IgD-negative memory B cell (primary cell): ENCODE results near the gene RELN. TPM values are rescaled to one million over a fixed set of nuclear protein-coding genes. Genes with fewer than 3 reads are reported as not detected.

Experiments
- H3K27ac Mint-ChIP-seq, 3 donors: one replicate each; pipeline ENCODE4 v1.8.0; 2020 to 2022; ENCODE audit warnings: mild to moderate bottlenecking in 3 of 3, mixed read lengths in 3 of 3, moderate library complexity in 1 of 3
- H3K27me3 Mint-ChIP-seq: one replicate; pipeline ENCODE4 v1.8.0; 2021; ENCODE audit warnings: mixed read lengths
- H3K36me3 Mint-ChIP-seq: one replicate; pipeline ENCODE4 v1.8.0; 2020; ENCODE audit warnings: mild to moderate bottlenecking, mixed read lengths
- H3K4me1 Mint-ChIP-seq, 3 donors: one replicate each; pipeline ENCODE4 v1.8.0; 2020 to 2022; ENCODE audit warnings: mixed read lengths in 3 of 3, mild to moderate bottlenecking in 1 of 3
- H3K4me3 Mint-ChIP-seq, 4 donors: one replicate each; pipeline ENCODE4 v1.8.0; 2020 to 2022; ENCODE audit warnings: mild to moderate bottlenecking in 4 of 4, mixed read lengths in 4 of 4, moderate library complexity in 3 of 4
- H3K9me3 Mint-ChIP-seq, 3 donors: one replicate each; pipeline ENCODE4 v1.8.0; 2020 to 2021; ENCODE audit warnings: mixed read lengths in 3 of 3, mild to moderate bottlenecking in 1 of 3
- polyA plus RNA-seq: library from polyadenylated mRNA; unstranded; fragments of 300-500 nt; fragmentation: Illumina TruSeq; gene quantifications from one replicate; pipeline ENCODE4 v1.2.3, GENCODE V29; 2021

Gene RELN
- polyA plus RNA-seq, 1 donor from 2014 or later: not detected

DNA sequence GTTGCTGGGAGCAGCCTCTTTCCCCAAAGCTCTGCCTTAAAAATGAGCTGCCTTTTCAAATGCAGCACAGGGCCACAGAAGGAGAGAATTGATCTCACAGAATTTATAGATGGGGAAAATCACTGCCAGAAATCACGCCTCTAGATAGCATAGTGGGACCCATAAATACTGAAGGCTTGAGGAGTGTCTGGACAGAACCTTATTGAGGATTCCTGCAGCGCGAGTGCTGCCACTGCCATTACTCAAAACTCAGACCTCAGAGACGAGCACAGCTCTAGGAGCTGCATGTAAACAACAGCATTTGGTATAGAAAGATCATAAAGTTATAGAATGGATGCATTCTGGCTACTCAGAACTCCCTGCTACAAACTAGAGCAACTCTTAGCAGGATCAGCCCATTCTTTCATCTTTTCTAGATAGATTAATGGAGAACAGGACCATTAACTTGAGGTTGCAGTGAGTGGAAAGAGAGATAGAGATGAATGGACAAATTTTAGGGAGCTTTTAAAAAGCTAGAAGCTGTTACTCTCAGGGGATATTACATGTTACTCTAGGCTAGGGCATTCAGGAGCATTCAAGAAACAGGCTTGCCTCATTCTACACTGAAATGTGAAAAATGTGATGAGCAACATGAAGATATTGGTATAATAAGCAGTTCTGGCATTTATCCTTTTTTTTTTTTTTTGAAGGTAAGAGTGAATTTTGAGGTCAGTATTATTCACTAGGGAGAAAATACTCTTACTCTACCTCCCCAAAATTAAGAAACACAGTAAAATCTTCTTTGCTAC, 276.3 kb downstream of the RELN start:
- H3K4me1 Mint-ChIP-seq: no peaks in the 10 kb centered on the region
- no peaks in the 10 kb centered on the region for H3K9me3 Mint-ChIP-seq
- H3K36me3 Mint-ChIP-seq: no peaks in the 10 kb centered on the region
- H3K4me3 Mint-ChIP-seq: no peak overlapping the region
- H3K27ac Mint-ChIP-seq: no peak overlapping the region
- no peaks in the 10 kb centered on the region for H3K27me3 Mint-ChIP-seq

DNA sequence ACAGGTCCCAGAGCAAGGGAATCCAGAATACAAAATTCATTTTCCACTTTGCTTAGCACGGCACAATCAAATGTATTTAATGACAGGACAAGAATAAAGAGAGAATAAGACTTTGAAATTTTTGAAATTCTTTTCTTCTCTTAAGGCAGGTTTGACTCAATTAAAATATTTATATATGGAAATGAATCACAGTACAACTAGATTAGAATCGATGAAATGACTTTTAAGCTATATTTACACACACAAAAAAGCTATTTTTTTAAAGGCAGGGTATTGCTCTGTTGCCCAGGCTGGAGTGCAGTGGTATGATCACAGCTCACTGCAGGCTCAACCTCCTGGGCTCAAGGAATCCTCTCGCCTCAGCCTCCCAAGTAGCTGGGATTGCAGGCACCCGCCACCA, 278.0 kb downstream of the RELN start:
- Mint-ChIP-seq H3K36me3 (no peaks in the 10 kb centered on the region), H3K27me3 (peaks cover 2% of the 10 kb centered on the region), H3K4me1 (no peaks in the 10 kb centered on the region), H3K27ac (no peak overlapping the region), H3K4me3 (no peak overlapping the region), H3K9me3 (no peaks in the 10 kb centered on the region)

DNA sequence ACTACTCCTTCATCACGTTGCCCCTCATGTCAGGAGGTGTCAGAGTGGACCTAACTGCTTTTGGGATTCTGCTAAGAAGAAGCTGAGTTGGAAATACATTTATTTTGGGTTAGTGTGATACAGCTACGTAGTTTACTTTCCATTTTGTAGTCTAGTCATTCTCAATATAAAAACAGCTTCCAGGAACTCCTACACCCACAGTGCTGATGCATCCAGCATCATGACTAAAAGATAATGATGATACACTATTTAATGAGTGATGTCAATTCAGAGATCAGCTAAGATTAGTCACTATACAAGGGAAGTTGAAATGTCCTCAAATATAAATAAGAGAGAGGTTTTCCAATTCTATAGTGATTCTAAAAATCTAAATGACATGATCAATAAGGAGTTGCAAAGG, 279.2 kb downstream of the RELN start:
- no peak overlapping the region for H3K4me3 Mint-ChIP-seq
- H3K27ac Mint-ChIP-seq: no peak overlapping the region
- H3K36me3 Mint-ChIP-seq: no peaks in the 10 kb centered on the region
- H3K4me1 Mint-ChIP-seq: no peaks in the 10 kb centered on the region
- H3K27me3 Mint-ChIP-seq: peaks cover 3% of the 10 kb centered on the region
- H3K9me3 Mint-ChIP-seq: no peaks in the 10 kb centered on the region

DNA sequence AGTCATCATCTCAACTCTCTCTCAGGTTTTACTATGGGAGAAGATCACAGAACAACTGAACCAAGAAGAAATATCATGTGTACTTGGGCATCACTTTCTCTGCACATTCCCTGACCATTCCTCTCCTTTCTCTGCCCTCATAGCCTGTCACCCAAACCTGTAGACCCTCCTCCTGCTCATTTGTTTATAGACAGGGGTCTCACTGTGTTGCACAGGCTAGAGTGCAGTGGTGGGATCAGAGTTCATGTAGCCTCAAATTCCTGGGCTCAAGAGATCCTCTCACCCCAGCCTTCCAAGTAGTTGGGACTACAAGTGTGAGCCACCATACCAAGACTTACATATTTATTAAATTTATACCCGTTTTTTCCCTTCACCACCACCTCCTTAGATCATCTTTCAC, 282.7 kb downstream of the RELN start:
- Mint-ChIP-seq H3K9me3 (no peaks in the 10 kb centered on the region), H3K27me3 (peaks cover 3% of the 10 kb centered on the region), H3K4me3 (no peak overlapping the region), H3K4me1 (no peaks in the 10 kb centered on the region), H3K36me3 (no peaks in the 10 kb centered on the region), H3K27ac (no peak overlapping the region)

DNA sequence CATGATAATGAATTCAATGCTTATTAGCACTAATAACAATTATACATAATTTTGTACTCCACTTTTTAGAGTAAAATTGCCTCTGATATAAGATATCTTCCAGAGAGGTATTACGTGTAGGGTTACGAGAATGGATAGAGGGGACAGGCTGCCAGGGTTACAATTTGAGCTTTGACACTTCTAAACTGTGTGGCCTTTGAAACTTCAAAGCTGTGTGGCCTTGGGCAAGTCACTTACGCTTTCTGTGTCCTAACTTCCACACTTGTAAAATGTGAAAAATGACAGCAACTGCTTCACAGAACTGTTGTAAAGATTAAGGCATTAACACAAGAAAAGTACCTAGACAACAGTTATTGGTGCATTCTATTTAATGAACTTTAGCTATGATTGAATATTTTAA, 283.9 kb downstream of the RELN start:
- Mint-ChIP-seq H3K27me3 (peaks cover 3% of the 10 kb centered on the region), H3K4me1 (no peaks in the 10 kb centered on the region), H3K9me3 (no peaks in the 10 kb centered on the region)

DNA sequence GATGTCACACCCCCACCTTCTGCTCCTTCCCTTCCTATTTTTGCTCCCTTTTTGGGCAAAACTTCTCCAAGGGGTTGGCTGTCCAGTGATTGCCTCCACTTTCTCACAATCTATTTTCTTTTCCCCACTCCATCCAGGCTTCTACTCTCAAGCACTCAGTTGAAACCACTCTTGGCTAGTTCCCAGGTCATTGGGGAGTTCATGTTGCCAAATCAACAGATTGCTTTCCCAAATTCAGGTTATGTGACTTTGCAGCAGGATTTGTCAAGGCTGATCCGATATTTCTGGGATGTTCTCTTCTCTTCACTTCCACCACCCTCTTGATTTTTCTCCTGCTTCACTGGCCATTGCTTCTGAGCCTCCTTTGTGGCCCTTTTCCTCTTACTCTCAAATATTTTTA, 284.8 kb downstream of the RELN start:
- Mint-ChIP-seq H3K4me3 (no peak overlapping the region), H3K27me3 (peaks cover 3% of the 10 kb centered on the region), H3K9me3 (no peaks in the 10 kb centered on the region), H3K4me1 (no peaks in the 10 kb centered on the region), H3K36me3 (no peaks in the 10 kb centered on the region), H3K27ac (no peak overlapping the region)

More for the DNA sequence above, 283.9 kb downstream of the RELN start:
- Mint-ChIP-seq H3K4me3 (no peak overlapping the region), H3K27ac (no peak overlapping the region), H3K36me3 (no peaks in the 10 kb centered on the region)

DNA sequence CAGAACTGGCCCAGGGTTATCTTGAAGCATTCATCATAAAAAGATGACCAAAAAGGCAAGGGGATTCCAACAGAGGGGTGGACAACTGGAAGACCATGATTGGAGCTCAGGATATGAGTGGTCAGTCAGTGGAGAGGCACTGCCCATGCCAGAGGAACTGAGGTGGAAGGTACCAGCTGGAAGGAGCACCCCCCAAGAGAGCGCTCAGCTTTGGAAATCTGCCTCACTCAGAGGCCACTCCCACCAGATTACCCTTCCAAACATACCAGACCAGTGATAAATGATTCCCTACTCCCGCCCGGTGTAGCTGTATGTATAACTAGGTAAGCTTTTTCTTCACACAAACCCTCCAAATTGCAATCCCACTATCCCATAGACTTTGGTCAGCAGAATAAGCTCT, 286.5 kb downstream of the RELN start:
- H3K27ac Mint-ChIP-seq: no peak overlapping the region
- H3K36me3 Mint-ChIP-seq: no peaks in the 10 kb centered on the region
- H3K4me1 Mint-ChIP-seq: no peaks in the 10 kb centered on the region
- no peaks in the 10 kb centered on the region for H3K9me3 Mint-ChIP-seq
- H3K27me3 Mint-ChIP-seq: peaks cover 3% of the 10 kb centered on the region
- no peak overlapping the region for H3K4me3 Mint-ChIP-seq

DNA sequence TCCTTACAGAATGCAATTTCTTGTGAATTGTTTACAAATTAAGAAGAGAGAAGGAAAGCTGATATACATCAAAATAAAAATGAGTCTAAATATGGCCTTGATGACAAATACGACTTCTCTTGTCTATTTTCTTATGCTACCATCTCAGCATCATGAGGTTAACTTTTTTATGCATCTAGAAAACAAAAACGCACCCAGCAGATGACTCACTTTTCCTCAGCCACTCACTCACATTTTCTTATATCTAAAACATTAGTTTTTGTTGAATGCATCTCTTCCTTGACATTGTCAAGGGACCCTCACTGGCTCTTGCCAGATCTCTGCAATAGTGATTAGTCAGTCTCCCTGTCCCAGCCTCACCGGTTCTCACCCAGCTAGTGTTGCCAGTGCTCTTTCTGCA, 287.0 kb downstream of the RELN start:
- Mint-ChIP-seq H3K36me3 (no peaks in the 10 kb centered on the region), H3K4me1 (no peaks in the 10 kb centered on the region), H3K27ac (no peak overlapping the region), H3K9me3 (no peaks in the 10 kb centered on the region), H3K4me3 (no peak overlapping the region), H3K27me3 (peaks cover 3% of the 10 kb centered on the region)

DNA sequence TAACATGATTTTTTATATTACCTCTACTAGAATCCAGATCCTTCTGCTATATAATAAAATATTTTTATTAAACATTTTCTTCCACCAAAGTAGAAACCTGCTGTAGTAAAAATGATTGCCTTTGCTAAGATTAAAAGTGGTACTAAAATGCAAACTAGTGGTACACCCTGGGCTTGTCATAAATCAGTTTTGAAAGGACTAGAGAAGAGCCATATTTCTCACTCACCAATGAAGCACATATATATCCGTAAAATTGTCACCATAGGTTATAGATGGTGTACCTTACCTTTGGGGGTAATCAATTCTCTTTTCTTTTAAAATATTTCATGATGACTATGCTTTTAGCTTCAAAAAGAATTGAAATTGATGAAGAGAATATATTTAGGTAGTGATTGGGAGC, 290.4 kb downstream of the RELN start:
- H3K9me3 Mint-ChIP-seq: no peaks in the 10 kb centered on the region
- no peaks in the 10 kb centered on the region for H3K36me3 Mint-ChIP-seq
- peaks cover 4% of the 10 kb centered on the region for H3K27me3 Mint-ChIP-seq
- no peaks in the 10 kb centered on the region for H3K4me1 Mint-ChIP-seq
- H3K27ac Mint-ChIP-seq: no peak overlapping the region
- no peak overlapping the region for H3K4me3 Mint-ChIP-seq

DNA sequence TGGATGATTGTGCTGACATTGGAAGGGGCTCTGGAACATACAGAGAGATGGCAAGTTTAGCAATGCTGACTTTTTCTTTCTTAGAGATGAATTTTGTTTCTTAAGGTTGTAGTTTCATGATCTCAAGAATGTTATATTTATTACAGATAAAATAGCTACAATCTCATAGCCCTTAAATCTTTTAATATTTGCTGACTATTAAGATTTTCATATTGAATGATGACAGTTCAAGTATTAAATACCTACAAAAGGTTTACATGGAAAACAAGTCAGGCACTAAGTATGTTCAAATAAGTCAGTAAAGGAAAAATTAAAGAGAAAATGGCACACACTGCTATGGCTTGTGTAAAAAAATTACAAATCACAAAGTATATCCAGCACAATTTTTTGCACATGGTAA, 291.4 kb downstream of the RELN start:
- Mint-ChIP-seq H3K36me3 (no peaks in the 10 kb centered on the region), H3K27ac (no peak overlapping the region)

DNA sequence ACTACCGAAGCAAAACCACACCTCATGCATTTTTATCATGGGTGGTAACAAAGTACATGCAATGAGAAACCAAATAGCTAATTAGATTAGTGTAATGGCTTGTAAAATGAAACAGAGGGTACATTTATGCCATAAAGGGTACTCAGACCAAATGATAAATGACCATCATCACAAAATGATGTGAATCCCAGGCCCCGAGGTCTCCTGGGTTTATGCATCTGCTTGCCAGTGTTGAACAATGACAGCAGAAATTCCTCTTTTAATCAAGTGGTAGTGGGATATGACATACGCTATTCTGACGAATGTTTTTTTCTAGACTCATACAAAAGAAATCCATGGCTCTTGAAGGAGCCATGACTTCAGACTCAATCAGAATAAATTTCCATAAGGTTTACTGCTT, 293.9 kb downstream of the RELN start:
- Mint-ChIP-seq H3K36me3 (no peaks in the 10 kb centered on the region), H3K4me3 (no peak overlapping the region), H3K9me3 (no peaks in the 10 kb centered on the region), H3K27ac (no peak overlapping the region), H3K4me1 (no peaks in the 10 kb centered on the region), H3K27me3 (peaks cover 4% of the 10 kb centered on the region)

More for the DNA sequence above, 291.4 kb downstream of the RELN start:
- H3K4me3 Mint-ChIP-seq: no peak overlapping the region
- H3K4me1 Mint-ChIP-seq: no peaks in the 10 kb centered on the region
- H3K9me3 Mint-ChIP-seq: no peaks in the 10 kb centered on the region
- H3K27me3 Mint-ChIP-seq: peaks cover 4% of the 10 kb centered on the region

DNA sequence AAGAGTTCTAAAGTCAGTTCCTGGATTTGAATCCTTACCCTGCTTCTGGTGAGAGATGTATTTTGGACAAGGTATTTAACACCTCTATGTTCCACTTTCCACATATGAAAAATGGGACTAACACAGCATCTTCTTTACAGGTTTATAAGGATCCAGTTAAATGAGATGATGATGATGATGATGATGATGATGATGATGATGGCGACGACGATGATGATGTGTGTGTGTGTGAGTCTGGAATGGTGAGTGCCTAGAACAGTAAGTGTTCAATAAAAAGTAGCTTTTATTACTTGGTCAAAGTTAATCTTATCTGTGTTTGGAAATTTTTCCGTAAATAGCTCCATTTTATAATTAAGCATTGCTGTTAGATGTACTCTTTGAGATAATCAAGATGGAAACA, 295.2 kb downstream of the RELN start:
- H3K4me3 Mint-ChIP-seq: no peak overlapping the region

DNA sequence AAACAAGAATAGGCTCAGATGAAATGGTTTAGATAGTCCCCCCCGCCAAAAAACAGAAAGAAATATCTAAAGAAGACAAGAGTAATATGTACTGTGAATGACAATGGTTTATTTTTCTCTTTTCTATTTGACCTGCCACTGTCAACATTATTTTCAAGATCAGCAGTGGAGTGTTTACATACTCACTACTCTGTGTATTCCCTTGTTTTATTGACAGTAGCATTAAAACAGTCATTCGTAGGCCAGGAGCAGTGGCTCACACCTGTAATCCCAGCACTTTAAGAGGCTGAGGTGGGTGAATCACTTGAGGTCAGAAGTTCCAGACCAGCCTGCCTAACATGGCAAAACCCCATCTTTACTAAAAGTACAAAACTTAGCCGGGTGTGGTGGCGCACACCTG, 298.2 kb downstream of the RELN start:
- no peaks in the 10 kb centered on the region for H3K36me3 Mint-ChIP-seq
- H3K4me3 Mint-ChIP-seq: no peak overlapping the region
- peaks cover under 1% of the 10 kb centered on the region for H3K27me3 Mint-ChIP-seq
- no peak overlapping the region for H3K27ac Mint-ChIP-seq
- H3K9me3 Mint-ChIP-seq: no peaks in the 10 kb centered on the region
- no peaks in the 10 kb centered on the region for H3K4me1 Mint-ChIP-seq

More for the DNA sequence above, 295.2 kb downstream of the RELN start:
- no peaks in the 10 kb centered on the region for H3K9me3 Mint-ChIP-seq
- H3K27me3 Mint-ChIP-seq: peaks cover 4% of the 10 kb centered on the region
- H3K36me3 Mint-ChIP-seq: no peaks in the 10 kb centered on the region
- no peaks in the 10 kb centered on the region for H3K4me1 Mint-ChIP-seq
- H3K27ac Mint-ChIP-seq: no peak overlapping the region

DNA sequence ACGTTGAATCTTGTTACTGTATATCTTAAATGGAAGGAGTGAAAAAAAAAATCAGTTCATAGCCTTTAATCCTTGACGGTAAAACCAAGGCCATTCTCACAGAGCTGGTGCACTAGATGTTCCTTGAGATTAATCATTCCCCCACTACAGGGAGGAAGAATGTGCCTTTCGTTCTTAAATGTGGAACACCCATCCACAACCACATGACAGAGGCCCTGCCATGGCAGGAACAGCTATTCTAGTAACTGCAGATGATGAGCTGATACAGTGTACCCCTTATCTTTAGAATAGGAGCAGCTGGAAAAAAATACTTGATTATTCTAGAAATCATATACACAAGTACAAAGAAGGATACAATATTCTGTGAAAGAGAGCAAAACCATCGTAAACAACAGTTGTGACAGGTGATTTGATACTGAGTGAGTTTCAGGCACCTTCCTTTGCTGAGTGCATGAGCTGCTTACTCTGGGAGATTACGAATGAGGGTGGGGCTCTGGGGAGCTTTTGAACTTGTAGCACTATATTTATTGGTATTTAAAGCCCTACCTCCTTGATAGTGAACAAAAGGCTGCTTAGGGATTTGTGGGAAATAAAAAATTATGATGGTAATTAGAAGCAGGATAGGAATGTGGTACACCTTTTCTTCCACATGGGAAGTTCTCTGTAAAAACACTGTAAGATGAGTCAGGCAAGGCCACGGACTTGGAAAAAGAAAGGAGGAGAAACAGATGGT, 299.1 kb downstream of the RELN start:
- Mint-ChIP-seq H3K4me3 (no peak overlapping the region), H3K27ac (no peak overlapping the region)

DNA sequence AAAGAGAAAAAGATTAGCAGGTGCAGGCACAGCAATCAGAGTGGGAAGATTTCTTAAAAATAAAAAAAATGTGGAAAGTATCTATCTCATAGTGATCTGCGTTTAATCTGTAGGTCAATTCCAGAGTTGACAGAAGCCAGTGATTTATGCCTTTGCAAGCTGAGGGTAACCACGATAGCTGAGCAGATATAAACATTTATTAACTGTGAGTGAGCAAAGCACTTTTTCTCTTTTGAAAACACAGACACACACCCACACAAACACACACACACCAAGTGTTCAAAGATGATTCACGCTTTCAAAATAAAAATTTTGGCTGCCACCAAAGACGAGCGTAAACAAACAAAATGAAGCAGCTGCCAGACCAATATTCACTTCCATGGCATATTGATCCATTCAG, 300.2 kb downstream of the RELN start:
- Mint-ChIP-seq H3K27me3 (peaks cover 2% of the 10 kb centered on the region), H3K27ac (no peak overlapping the region), H3K4me1 (no peaks in the 10 kb centered on the region), H3K9me3 (peaks cover 0 to 2% (median 0%) of the 10 kb centered on the region in 3 donors), H3K4me3 (no peak overlapping the region), H3K36me3 (no peaks in the 10 kb centered on the region)

More for the DNA sequence above, 299.1 kb downstream of the RELN start:
- Mint-ChIP-seq H3K9me3 (peaks cover 0 to 2% (median 0%) of the 10 kb centered on the region in 3 donors), H3K36me3 (no peaks in the 10 kb centered on the region), H3K4me1 (no peaks in the 10 kb centered on the region), H3K27me3 (peaks cover 2% of the 10 kb centered on the region)

DNA sequence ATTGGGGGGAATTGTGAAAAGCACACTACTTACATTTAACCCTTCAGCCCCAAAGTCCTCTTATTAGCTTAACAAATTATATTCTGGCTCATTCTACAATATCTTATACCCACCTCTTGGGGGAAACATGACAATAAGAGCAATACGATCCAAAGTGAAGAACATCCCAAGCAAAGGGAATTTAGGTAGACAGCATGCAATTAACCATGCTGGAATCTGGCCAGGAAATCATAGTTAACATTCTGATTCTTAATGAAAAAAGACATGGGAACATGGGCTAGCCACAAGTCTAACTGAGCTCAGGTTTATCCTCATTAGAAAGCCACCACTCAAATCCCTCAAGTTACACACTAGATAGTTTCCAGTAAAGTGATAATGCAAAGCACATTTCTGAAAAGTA, 301.5 kb downstream of the RELN start:
- Mint-ChIP-seq H3K4me1 (no peaks in the 10 kb centered on the region), H3K9me3 (peaks cover 0 to 2% (median 0%) of the 10 kb centered on the region in 3 donors), H3K4me3 (no peak overlapping the region), H3K27ac (no peak overlapping the region), H3K36me3 (no peaks in the 10 kb centered on the region), H3K27me3 (peaks cover 2% of the 10 kb centered on the region)
